GM19193 (cell line): Measurements from ENCODE around the gene PCED1B.

Experiments used
- POLR2A ChIP-seq: IDR thresholded peaks from 4 replicates; pipeline ENCODE4 v1.6.1; 2011; ENCODE audit not compliant: insufficient read depth, insufficient read length; ENCODE audit errors: extremely low read depth

The PCED1B gene, protein sequence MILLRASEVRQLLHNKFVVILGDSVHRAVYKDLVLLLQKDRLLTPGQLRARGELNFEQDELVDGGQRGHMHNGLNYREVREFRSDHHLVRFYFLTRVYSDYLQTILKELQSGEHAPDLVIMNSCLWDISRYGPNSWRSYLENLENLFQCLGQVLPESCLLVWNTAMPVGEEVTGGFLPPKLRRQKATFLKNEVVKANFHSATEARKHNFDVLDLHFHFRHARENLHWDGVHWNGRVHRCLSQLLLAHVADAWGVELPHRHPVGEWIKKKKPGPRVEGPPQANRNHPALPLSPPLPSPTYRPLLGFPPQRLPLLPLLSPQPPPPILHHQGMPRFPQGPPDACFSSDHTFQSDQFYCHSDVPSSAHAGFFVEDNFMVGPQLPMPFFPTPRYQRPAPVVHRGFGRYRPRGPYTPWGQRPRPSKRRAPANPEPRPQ

DNA sequence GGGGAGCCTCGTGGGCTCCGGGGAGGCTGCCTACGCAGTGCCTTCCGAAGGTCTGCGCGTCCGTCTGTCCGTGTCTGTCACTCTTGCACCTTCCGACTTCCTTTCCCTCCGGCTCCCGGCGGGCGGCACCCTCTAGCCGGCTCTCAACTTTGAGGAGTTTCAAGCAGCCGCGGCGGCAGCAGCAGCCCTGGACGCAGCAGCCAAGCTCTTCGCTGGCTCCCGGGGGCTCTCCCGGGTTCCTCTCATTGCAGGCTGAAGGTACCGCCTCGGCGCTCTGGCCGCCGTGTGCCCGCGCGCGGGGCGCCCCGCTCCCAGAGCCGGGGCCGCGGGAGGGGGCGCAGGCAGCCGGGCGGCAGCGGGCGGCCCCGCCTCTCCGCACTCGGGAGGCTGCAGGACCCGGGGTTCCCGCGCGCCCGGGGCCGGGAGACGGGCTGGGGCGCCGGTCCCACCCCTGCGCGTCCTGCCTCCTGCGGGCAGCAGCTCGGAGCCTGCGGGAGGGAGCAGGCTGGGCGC is at the start of gene PCED1B, which contains the start of gene AMIGO2:
Gene PCED1B (plus strand): TSS at position 154 of the 513 bp plus-strand sequence. CDS start 155,443 bp downstream, outside the sequence.
Gene AMIGO2 (minus strand): TSS at position 492 of the 513 bp plus-strand sequence. CDS start 957 bp downstream, outside the sequence.
- no peak for TF ChIP-seq POLR2A

- no peak for TF ChIP-seq POLR2A
Measured at GRCh38 chr12:47029903-47030302, 49.5 kb upstream of the PCED1B start.

DNA sequence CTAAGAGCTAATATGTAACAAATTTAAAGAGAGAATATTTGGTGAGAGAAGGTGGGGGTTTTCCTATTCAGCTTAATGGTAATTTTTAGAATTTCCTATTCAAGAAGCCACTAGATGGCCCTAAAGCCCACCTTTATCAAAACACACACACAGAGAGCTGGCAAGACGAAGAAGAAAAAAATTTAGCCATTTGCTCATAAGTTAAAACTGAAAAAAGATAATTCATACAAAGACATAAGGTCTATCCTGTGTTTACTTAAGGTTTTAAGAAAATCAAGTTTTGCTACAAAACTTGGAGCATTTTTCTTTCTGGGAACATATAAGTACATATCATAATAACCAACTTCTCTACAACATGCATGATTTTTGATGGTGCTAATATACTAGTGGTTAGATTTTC is 46.8 kb upstream of the PCED1B start:
- no peak for TF ChIP-seq POLR2A

- no peak for TF ChIP-seq POLR2A
Measured at GRCh38 chr12:47033081-47033480, 46.3 kb upstream of the PCED1B start.

DNA sequence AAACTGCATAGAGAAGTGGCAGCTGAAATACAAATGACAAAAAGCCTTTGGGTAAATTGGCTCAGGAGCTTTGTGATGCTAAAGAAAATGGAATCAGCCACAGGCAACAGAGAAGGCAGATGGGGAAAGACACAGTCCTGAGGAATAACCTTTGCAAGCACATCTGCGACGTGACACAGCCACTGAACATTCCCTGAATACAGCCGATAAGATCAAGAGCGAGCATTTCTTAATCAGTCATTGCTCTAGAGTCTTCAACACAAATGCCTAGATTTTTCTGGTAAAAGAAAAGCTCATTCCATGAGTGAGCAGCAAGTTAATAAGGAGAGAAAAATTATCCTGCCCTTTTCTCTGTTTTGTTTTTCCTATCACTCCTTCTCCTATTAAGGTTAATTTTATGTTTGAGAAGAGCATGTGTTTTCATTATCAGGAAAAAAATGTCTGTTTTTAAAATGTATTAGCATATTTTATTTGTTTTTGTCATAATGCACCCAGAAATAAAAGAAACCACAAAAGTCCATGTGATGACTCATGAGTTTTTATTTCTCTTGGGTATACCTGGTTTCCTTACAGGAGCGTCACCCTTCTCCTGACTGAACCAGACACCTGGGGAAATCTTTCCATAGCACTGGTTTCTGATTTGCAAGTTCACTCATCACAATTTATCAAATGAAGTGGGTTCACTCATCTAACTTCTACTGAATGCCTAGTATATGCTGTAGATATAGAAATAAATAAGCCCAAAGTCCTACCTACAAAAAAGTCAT is 45.4 kb upstream of the PCED1B start:
- no peak for TF ChIP-seq POLR2A

DNA sequence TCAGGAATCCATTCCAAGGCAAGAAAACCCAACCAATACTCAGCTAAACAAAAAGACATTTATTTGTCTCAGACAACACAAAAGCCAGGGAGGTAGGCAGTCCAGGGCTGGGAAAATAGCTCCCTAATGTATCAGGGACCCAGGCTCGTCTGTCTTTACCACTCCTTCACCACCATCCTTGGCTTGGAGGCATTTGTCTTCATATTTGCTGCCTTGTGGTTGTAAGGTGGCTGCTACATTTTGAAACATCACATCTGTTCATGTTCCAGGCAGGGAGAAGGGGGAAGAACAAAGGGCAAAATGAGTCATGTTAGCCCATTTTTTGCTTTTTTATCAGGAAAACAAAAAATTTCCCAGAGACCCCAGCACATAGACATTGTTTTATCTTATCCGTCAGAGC is 44.8 kb upstream of the PCED1B start:
- no peak for TF ChIP-seq POLR2A

- TF ChIP-seq POLR2A = no peak
Measured at GRCh38 chr12:47035484-47035883, 43.9 kb upstream of the PCED1B start.

DNA sequence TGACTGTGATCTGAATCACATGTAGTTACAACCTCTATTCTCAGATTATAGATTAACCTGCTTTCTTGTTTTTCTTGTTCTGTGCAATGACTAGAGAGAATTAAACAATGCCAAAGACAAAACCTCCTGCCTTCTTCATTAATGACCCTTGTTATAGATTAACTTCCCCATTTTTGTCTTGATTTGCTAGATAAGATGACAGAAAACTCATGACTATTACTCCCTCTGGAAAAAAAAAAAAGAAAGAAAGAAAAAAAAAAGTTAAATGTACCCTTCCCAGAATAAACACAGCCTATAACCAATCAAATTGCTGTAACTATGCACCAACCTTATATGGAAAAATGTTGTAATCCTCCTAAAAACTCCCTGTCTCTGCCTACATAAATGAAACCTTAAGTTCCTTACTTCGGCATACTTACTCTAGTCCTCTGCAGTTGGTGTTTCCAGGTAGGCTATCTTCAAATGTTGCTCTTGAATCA is 41.1 kb upstream of the PCED1B start:
- TF ChIP-seq POLR2A = no peak

DNA sequence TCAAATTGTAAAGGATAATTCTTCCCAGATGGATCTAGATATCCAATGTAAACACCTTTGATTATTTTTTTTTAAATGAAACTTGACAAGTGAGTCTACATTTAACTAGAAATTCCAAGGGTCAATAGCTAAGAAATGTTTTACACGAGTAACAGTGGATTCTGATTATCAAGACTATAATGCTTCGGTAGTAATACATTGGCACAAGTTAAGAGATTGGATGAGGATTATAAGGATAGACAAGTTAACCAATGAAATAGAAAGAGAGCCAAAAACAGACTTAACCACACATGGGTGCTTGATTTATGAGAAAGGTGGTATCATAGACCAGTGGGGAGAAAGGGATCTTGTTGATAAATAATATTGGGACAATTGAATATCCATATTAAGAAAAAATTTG is 40.3 kb upstream of the PCED1B start:
- no peak for TF ChIP-seq POLR2A

GRCh38 chr12:47039756-47040155 is 39.7 kb upstream of the PCED1B start:
- no peak for TF ChIP-seq POLR2A

- no peak for TF ChIP-seq POLR2A
Measured at GRCh38 chr12:47041327-47041726, 38.1 kb upstream of the PCED1B start.

DNA sequence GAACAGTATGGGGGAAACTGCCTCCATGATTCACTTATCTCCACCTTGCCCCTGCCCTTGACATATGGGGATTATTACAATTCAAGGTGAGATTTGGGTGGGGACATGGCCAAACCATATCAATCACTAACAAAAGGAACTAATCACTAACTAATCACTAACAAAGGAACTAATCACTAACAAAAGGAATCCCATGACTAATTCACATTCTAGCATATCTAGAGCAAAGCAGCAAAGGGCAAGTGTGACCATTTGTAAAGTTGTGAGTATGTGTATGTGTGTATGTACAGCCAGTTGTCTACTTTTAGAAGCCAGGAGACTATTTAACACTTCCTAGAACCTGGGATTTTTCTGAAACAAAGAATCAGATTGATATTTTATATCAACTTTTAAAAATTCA is 30.9 kb upstream of the PCED1B start:
- TF ChIP-seq POLR2A = no peak

DNA sequence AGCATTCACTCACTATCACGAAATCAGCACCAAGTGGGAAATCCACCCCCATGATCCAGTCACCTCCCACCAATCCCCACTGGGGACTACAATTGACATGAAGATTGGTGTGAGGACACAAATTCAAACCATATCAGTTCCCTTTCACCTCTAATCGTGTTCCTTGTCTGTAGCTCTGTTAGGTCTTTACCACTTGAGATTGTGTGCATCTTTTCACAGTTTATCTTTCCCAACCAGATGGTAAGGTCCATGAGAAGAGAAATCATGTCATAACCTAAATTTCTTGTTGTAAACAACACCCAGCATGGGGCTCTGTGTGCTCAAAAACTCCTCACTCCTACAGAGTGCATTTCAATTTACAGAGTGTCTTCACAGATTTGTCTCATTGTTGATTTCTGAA is 27.1 kb upstream of the PCED1B start:
- no peak for TF ChIP-seq POLR2A

- no peak for TF ChIP-seq POLR2A
Measured at GRCh38 chr12:47053961-47054360, 25.5 kb upstream of the PCED1B start.

DNA sequence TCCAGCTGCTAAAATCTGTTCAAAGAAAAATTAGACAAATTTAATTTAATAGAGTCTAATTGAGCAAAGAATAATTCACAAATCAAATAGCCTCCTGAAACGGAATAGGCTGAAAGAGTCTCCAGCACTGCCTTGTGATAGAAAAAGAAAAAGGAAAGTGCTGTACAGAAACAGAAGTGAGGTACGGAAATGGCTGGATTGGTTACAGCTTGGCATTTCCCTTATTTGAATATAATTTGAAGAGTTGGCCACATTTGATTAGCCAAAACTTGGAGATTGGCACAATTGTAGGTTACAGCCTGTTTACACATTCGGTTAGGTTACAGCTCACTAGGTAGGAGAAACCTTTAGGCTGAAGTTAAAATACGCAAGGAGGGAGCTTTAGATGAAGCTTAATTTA is 24.8 kb upstream of the PCED1B start:
- no peak for TF ChIP-seq POLR2A
